Stimulated activated CD4-positive, alpha-beta T cell treated with anti-CD3 and anti-CD28 coated beads, Interleukin-2, amount 100 ng/mL, for 4 hours (primary cell): ENCODE data around the gene CAPZA2.
"Not testable (repeated sequence)": the region's sequence is repeated elsewhere in the genome, so short reads cannot be mapped to it uniquely, and the experiment has no call there.

Source experiments
- DNase-seq: peaks from one replicate; pipeline ENCODE4 v3.0.0-alpha.2; 2020; ENCODE audit warnings: low read depth

Gene CAPZA2

GRCh38 chr7:116955340-116955739, 93.0 kb downstream of the CAPZA2 start:
- no peak for DNase-seq

- no peak for DNase-seq
Observed at GRCh38 chr7:116955801-116956476, 93.6 kb downstream of the CAPZA2 start.

- DNase-seq = no peak
Observed at GRCh38 chr7:116956477-116956804, 94.1 kb downstream of the CAPZA2 start.

GRCh38 chr7:116957874-116958273, 95.5 kb downstream of the CAPZA2 start:
- DNase-seq = no peak

- DNase-seq = not testable (repeated sequence)
Observed at GRCh38 chr7:116961966-116962673, 99.7 kb downstream of the CAPZA2 start.

- DNase-seq = no peak
Observed at GRCh38 chr7:116963234-116963633, 100.8 kb downstream of the CAPZA2 start.

GRCh38 chr7:116966601-116967000, 104.2 kb downstream of the CAPZA2 start:
- DNase-seq = no peak

GRCh38 chr7:116967254-116967922, 105.0 kb downstream of the CAPZA2 start:
- DNase-seq = no peak

GRCh38 chr7:116967983-116968382, 105.6 kb downstream of the CAPZA2 start:
- no peak for DNase-seq

GRCh38 chr7:116968631-116969030, 106.2 kb downstream of the CAPZA2 start:
- DNase-seq = no peak

GRCh38 chr7:116969371-116969902, 107.0 kb downstream of the CAPZA2 start:
- DNase-seq = no peak

- no peak for DNase-seq
Observed at GRCh38 chr7:116970238-116970910, 108.0 kb downstream of the CAPZA2 start.

GRCh38 chr7:116971153-116971552, 108.8 kb downstream of the CAPZA2 start:
- not testable (repeated sequence) for DNase-seq
